Gastroesophageal sphincter (tissue), 3 donors: ENCODE data around the gene LGI2.

Experiments
- EP300 ChIP-seq: sonication (generic); formaldehyde crosslinking; IDR thresholded peaks from one replicate; pipeline ENCODE4 v1.6.1; 2017; ENCODE audit warnings: antibody characterized with exemption, mild to moderate bottlenecking
- POLR2A ChIP-seq, 2 donors: fragments of 450-650 bp; IDR thresholded peaks; one replicate each; pipeline ENCODE4 v1.6.1; 2017; ENCODE audit warnings: antibody characterized with exemption in 2 of 2, mild to moderate bottlenecking in 2 of 2, moderate library complexity in 1 of 2
- POLR2AphosphoS5 ChIP-seq: sonication (generic); formaldehyde crosslinking; IDR thresholded peaks from one replicate; pipeline ENCODE4 v1.6.1; 2017; ENCODE audit warnings: antibody characterized with exemption
- TF ChIP-seq, protein P1 (sequence below), 4 experiments: fragments of 200-600 bp in 2 of 4; fragments of 450-650 bp in 2 of 4; sonication (generic) in 1 of 4; IDR thresholded peaks; one replicate each; pipeline ENCODE4 v1.5.1; 2017 to 2019; ENCODE audit warnings: antibody characterized with exemption in 4 of 4, mild to moderate bottlenecking in 2 of 4, moderate library complexity in 2 of 4

DNA sequence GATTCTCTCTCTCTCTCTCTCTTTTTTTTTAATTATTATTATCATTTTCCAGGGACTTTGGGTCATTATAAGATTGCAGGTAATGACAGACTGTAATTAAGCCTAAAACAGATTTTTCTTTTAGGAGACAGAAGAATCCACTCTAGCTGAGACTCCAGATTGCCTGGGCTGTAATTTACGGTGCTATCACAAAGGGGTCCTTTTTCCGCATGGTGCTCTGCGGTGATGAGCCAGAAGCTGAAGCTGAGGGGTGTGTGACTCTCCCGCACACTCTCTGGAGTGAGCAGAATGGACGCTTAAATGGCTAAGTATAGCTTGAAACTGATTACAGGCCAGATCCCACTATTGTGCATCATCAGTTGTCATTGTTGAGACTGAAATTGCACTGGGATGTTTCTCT, 50.0 kb downstream of the LGI2 start:
- TF ChIP-seq, protein P1, sequence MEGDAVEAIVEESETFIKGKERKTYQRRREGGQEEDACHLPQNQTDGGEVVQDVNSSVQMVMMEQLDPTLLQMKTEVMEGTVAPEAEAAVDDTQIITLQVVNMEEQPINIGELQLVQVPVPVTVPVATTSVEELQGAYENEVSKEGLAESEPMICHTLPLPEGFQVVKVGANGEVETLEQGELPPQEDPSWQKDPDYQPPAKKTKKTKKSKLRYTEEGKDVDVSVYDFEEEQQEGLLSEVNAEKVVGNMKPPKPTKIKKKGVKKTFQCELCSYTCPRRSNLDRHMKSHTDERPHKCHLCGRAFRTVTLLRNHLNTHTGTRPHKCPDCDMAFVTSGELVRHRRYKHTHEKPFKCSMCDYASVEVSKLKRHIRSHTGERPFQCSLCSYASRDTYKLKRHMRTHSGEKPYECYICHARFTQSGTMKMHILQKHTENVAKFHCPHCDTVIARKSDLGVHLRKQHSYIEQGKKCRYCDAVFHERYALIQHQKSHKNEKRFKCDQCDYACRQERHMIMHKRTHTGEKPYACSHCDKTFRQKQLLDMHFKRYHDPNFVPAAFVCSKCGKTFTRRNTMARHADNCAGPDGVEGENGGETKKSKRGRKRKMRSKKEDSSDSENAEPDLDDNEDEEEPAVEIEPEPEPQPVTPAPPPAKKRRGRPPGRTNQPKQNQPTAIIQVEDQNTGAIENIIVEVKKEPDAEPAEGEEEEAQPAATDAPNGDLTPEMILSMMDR (IDR thresholded peaks at IDR 0.05), result no peak
- TF ChIP-seq POLR2A (IDR thresholded peaks at IDR 0.05) (no peak), POLR2AphosphoS5 (no peak), EP300 (no peak)
